Activated CD8-positive, alpha-beta T cell treated with anti-CD3 and anti-CD28 coated beads for 36 hours (primary cell): ENCODE data around the gene CTNNB1. TPM values are rescaled to one million over a fixed set of nuclear protein-coding genes. Genes with fewer than 3 reads are reported as not detected.

Experiments
- ATAC-seq: fragments of 200-7000 bp; cut with Tn5 transposase; one replicate; pipeline ENCODE4 v1.10.0; 2021; ENCODE audit warnings: mild to moderate bottlenecking, moderate library complexity
- CTCF ChIA-PET: fragments of 350-600 bp; sonication (Branson Sonifier 250); formaldehyde crosslinking; loops from one replicate; lab custom pipeline; 2021; ENCODE audit warnings: antibody characterized with exemption; lab: Charles Lee
- POLR2A ChIA-PET: fragments of 350-600 bp; sonication (Branson Sonifier 250); formaldehyde crosslinking; loops from one replicate; lab custom pipeline; 2021; ENCODE audit warnings: antibody characterized with exemption; lab: Charles Lee
- DNase-seq: peaks from one replicate; pipeline ENCODE4 v3.0.0-alpha.2; 2020
- H3K27ac Mint-ChIP-seq: one replicate; pipeline ENCODE4 v1.8.0; 2021; ENCODE audit warnings: mild to moderate bottlenecking, mixed read lengths
- H3K27me3 Mint-ChIP-seq: one replicate; pipeline ENCODE4 v1.8.0; 2021; ENCODE audit warnings: mixed read lengths
- H3K36me3 Mint-ChIP-seq: one replicate; pipeline ENCODE4 v1.8.0; 2021; ENCODE audit warnings: low read depth, mixed read lengths
- H3K4me1 Mint-ChIP-seq: one replicate; pipeline ENCODE4 v1.8.0; 2021; ENCODE audit warnings: low read depth, mixed read lengths
- H3K4me3 Mint-ChIP-seq: one replicate; pipeline ENCODE4 v1.8.0; 2021; ENCODE audit warnings: mild to moderate bottlenecking, moderate library complexity, mixed read lengths
- H3K9me3 Mint-ChIP-seq: one replicate; pipeline ENCODE4 v1.8.0; 2021; ENCODE audit warnings: mixed read lengths
- CTCF ChIP-seq: fragments of 200-600 bp; IDR thresholded peaks from one replicate; pipeline ENCODE4 v1.8.0; 2022; ENCODE audit warnings: antibody characterized with exemption, mild to moderate bottlenecking
- intact Hi-C: fragments of 100-400 bp; cut with micrococcal nuclease; formaldehyde crosslinking; loops from one replicate; pipeline ENCODE4 v1.10.0; 2022
- total RNA-seq, 2 experiments: library from RNA; stranded (reverse); gene quantifications; one replicate each; pipeline ENCODE4 v1.2.3, GENCODE V29; 2021

CTNNB1 gene
- total RNA-seq, 2 experiments from 2014 or later: 99.9 to 104 TPM

DNA sequence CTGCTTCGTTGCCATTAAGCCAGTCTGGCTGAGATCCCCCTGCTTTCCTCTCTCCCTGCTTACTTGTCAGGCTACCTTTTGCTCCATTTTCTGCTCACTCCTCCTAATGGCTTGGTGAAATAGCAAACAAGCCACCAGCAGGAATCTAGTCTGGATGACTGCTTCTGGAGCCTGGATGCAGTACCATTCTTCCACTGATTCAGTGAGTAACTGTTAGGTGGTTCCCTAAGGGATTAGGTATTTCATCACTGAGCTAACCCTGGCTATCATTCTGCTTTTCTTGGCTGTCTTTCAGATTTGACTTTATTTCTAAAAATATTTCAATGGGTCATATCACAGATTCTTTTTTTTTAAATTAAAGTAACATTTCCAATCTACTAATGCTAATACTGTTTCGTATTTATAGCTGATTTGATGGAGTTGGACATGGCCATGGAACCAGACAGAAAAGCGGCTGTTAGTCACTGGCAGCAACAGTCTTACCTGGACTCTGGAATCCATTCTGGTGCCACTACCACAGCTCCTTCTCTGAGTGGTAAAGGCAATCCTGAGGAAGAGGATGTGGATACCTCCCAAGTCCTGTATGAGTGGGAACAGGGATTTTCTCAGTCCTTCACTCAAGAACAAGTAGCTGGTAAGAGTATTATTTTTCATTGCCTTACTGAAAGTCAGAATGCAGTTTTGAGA lies 25.0 kb downstream of the CTNNB1 start:
- no peaks in the 10 kb centered on the region for H3K9me3 Mint-ChIP-seq
- no peaks in the 10 kb centered on the region for H3K27me3 Mint-ChIP-seq
- DNase-seq (no peak), ATAC-seq (no peak)
- intact Hi-C loops: no loop called here
- H3K4me1 Mint-ChIP-seq: peaks cover 49% of the 10 kb centered on the region
- no peak overlapping the region for H3K4me3 Mint-ChIP-seq
- ChIA-PET POLR2A (interaction anchor here (0.6 to 1.6 kb wide), 3 partner anchors 16 to 28 kb away, joined by 3 to 6 read pairs (median 5); partner anchors contain the start of gene CTNNB1), CTCF (interaction anchor here (1.9 to 2.0 kb wide), 2 partner anchors 10 to 53 kb away, joined by 4 to 5 read pairs; no protein-coding TSS in a partner anchor)
- peak overlapping the region; percentile 55 for H3K27ac Mint-ChIP-seq
- TF ChIP-seq CTCF: no peak
- H3K36me3 Mint-ChIP-seq: peaks cover 59% of the 10 kb centered on the region

- Mint-ChIP-seq H3K36me3 (peaks cover 72% of the 10 kb centered on the region), H3K27ac (no peak overlapping the region), H3K4me3 (no peak overlapping the region), H3K27me3 (no peaks in the 10 kb centered on the region), H3K9me3 (no peaks in the 10 kb centered on the region), H3K4me1 (no peaks in the 10 kb centered on the region)
- ATAC-seq (no peak), DNase-seq (no peak)
- CTCF ChIA-PET: interaction anchor here (1.8 kb wide), 1 partner anchor 10 kb away, joined by 5 read pairs; no protein-coding TSS in a partner anchor
- intact Hi-C loops: no loop called here
- no peak for TF ChIP-seq CTCF
- POLR2A ChIA-PET: interaction anchor here (0.9 to 1.7 kb wide), 3 partner anchors 10 to 36 kb away, joined by 3 to 9 read pairs (median 3); partner anchors contain the start of gene CTNNB1
Measured at GRCh38 chr3:41234823-41235721, 35.8 kb downstream of the CTNNB1 start.

- ChIA-PET CTCF (no interaction called here), POLR2A (interaction anchor here (1.1 to 1.7 kb wide), 2 partner anchors 17 to 37 kb away, joined by 3 to 9 read pairs; partner anchors contain the start of gene CTNNB1)
- H3K4me1 Mint-ChIP-seq: no peaks in the 10 kb centered on the region
- peaks cover 70% of the 10 kb centered on the region for H3K36me3 Mint-ChIP-seq
- no peak for DNase-seq
- TF ChIP-seq CTCF: no peak
- intact Hi-C loops: no loop called here
- no peak for ATAC-seq
- no peaks in the 10 kb centered on the region for H3K9me3 Mint-ChIP-seq
- no peak overlapping the region for H3K4me3 Mint-ChIP-seq
- no peak overlapping the region for H3K27ac Mint-ChIP-seq
- no peaks in the 10 kb centered on the region for H3K27me3 Mint-ChIP-seq
Measured at GRCh38 chr3:41236228-41236627, 36.9 kb downstream of the CTNNB1 start.

GRCh38 chr3:41237907-41238306 lies 38.6 kb downstream of the CTNNB1 start:
- no peak for DNase-seq
- intact Hi-C loops: no loop called here
- no peak for TF ChIP-seq CTCF
- no peak for ATAC-seq
- Mint-ChIP-seq H3K4me1 (no peaks in the 10 kb centered on the region), H3K27me3 (no peaks in the 10 kb centered on the region), H3K4me3 (no peak overlapping the region), H3K9me3 (no peaks in the 10 kb centered on the region), H3K27ac (peak overlapping the region; percentile 21), H3K36me3 (peaks cover 70% of the 10 kb centered on the region)
- ChIA-PET CTCF (interaction anchor here (0.6 kb wide), 1 partner anchor 27 kb away, joined by 3 read pairs; no protein-coding TSS in a partner anchor), POLR2A (no interaction called here)
